CD4-positive, alpha-beta T cell (primary cell): ENCODE data around the gene CPTP. TPM values are rescaled to one million over a fixed set of nuclear protein-coding genes. Genes with fewer than 3 reads are reported as not detected.
A peak's percentile ranks its signal among the peaks of the same experiment; 100 is the strongest.

Source experiments
- ATAC-seq: fragments of 200-7000 bp; cut with Tn5 transposase; one replicate; pipeline ENCODE4 v1.10.0; 2022; ENCODE audit warnings: mild to moderate bottlenecking; ENCODE audit not compliant: poor library complexity
- CTCF ChIA-PET: fragments of 350-600 bp; sonication (Branson Sonifier 250); formaldehyde crosslinking; loops from one replicate; lab custom pipeline; 2021; ENCODE audit warnings: antibody characterized with exemption, inconsistent platforms; lab: Charles Lee
- POLR2A ChIA-PET: fragments of 350-600 bp; sonication (Branson Sonifier 250); formaldehyde crosslinking; loops from one replicate; lab custom pipeline; 2021; ENCODE audit warnings: antibody characterized with exemption, inconsistent platforms; lab: Charles Lee
- DNase-seq, 14 experiments: peaks; one replicate each; pipeline ENCODE4 v3.0.0-alpha.2; 2013 to 2020; ENCODE audit warnings: mixed read lengths in 2 of 14
- H3K27ac ChIP-seq, 2 donors: one replicate each; pipeline versions ENCODE4 v1.5.1 to v1.7.0; 2013; ENCODE audit warnings: low read length in 2 of 2, low read depth in 1 of 2, mild to moderate bottlenecking in 1 of 2
- H3K27me3 ChIP-seq, 2 experiments: 1 replicate in 1 of 2; 2 replicates in 1 of 2; pipeline versions ENCODE4 v1.6.1 to v1.7.0; 2013; ENCODE audit warnings: low read length in 2 of 2, control low read depth in 1 of 2, mild to moderate bottlenecking in 1 of 2, moderate library complexity in 1 of 2; ENCODE audit not compliant: insufficient read depth in 2 of 2, control insufficient read depth in 1 of 2
- H3K36me3 ChIP-seq: one replicate; pipeline ENCODE4 v1.6.1; 2013; ENCODE audit warnings: low read length, control low read depth; ENCODE audit not compliant: insufficient read depth
- H3K4me1 ChIP-seq: one replicate; pipeline ENCODE4 v1.6.1; 2013; ENCODE audit warnings: low read length, control low read depth; ENCODE audit not compliant: insufficient read depth
- H3K4me3 ChIP-seq: one replicate; pipeline ENCODE4 v1.5.1; 2013; ENCODE audit warnings: mild to moderate bottlenecking, low read length, moderate library complexity
- H3K9me3 ChIP-seq, 2 experiments: 1 replicate in 1 of 2; 2 replicates in 1 of 2; pipeline versions ENCODE4 v1.6.1 to v1.7.0; 2013; ENCODE audit warnings: low read length in 2 of 2, mild to moderate bottlenecking in 2 of 2, control low read depth in 1 of 2, moderate library complexity in 1 of 2; ENCODE audit not compliant: control insufficient read depth in 1 of 2, insufficient read depth in 1 of 2
- H3K27ac Mint-ChIP-seq: one replicate; pipeline ENCODE4 v1.8.0; 2020; ENCODE audit warnings: mixed read lengths
- H3K27me3 Mint-ChIP-seq: one replicate; pipeline ENCODE4 v1.8.0; 2021; ENCODE audit warnings: mixed read lengths
- H3K36me3 Mint-ChIP-seq: one replicate; pipeline ENCODE4 v1.8.0; 2021; ENCODE audit warnings: low read depth, mixed read lengths
- H3K4me1 Mint-ChIP-seq: one replicate; pipeline ENCODE4 v1.8.0; 2021; ENCODE audit warnings: low read depth, mixed read lengths
- H3K4me3 Mint-ChIP-seq: one replicate; pipeline ENCODE4 v1.8.0; 2020; ENCODE audit warnings: mild to moderate bottlenecking, mixed read lengths
- H3K9me3 Mint-ChIP-seq: one replicate; pipeline ENCODE4 v1.8.0; 2020; ENCODE audit warnings: mixed read lengths
- CTCF ChIP-seq: fragments of 200-600 bp; IDR thresholded peaks from one replicate; pipeline ENCODE4 v1.8.0; 2022; ENCODE audit warnings: antibody characterized with exemption, mild to moderate bottlenecking
- intact Hi-C, 2 experiments: fragments of 100-400 bp; cut with DNase I in 1 of 2; cut with micrococcal nuclease in 1 of 2; formaldehyde crosslinking; loops; one replicate each; pipeline versions ENCODE4 v1.15.1 to v1.9.0; 2023 to 2025; cut with DNase I, micrococcal nuclease
- total RNA-seq, 174 experiments: library from RNA in 2 of 174; stranded (reverse) in 2 of 174; gene quantifications; one replicate each; pipeline ENCODE4 v1.2.3 and lab custom pipeline; 2021 to 2026

Gene CPTP
- total RNA-seq, 2 experiments from 2014 or later, result 11.6 to 12.9 TPM

GRCh38 chr1:1347663-1348419 is 23.2 kb downstream of the CPTP start:
- ChIA-PET POLR2A (interaction anchor here (1.4 to 1.8 kb wide), 3 partner anchors 24 to 51 kb away, joined by 4 to 11 read pairs (median 6); partner anchors contain the start of genes AURKAIP1 and CCNL2), CTCF (interaction anchor here (0.7 kb wide), 1 partner anchor 25 kb away, joined by 3 read pairs; no protein-coding TSS in a partner anchor)
- H3K4me1 ChIP-seq, result peaks cover 42% of the 10 kb centered on the region
- peak overlapping the region; percentile 58 for H3K4me3 ChIP-seq
- Mint-ChIP-seq H3K9me3 (no peaks in the 10 kb centered on the region), H3K4me3 (peak overlapping the region; percentile 86), H3K36me3 (no peaks in the 10 kb centered on the region), H3K27me3 (peaks cover 10% of the 10 kb centered on the region), H3K27ac (peak overlapping the region; percentile 17), H3K4me1 (peaks cover 25% of the 10 kb centered on the region)
- no peak for TF ChIP-seq CTCF
- DNase-seq, result no peak
- no peak overlapping the region for H3K27ac ChIP-seq
- peaks cover 2 to 3% of the 10 kb centered on the region in 2 experiments for H3K27me3 ChIP-seq
- no peaks in the 10 kb centered on the region for H3K36me3 ChIP-seq
- intact Hi-C loops, result loop anchor here (1.0 to 2.0 kb wide), 3 partner anchors 23 to 73 kb away; partner anchors contain the start of genes CPTP (in 1 of the 2) and INTS11 (in 1 of the 2)
- ATAC-seq, result no peak
- H3K9me3 ChIP-seq, result peaks cover 0 to 2% of the 10 kb centered on the region in 2 experiments

- Mint-ChIP-seq H3K36me3 (no peaks in the 10 kb centered on the region), H3K27me3 (peaks cover 15% of the 10 kb centered on the region), H3K4me3 (peak overlapping the region; percentile 86), H3K4me1 (peaks cover 29% of the 10 kb centered on the region), H3K27ac (no peak overlapping the region), H3K9me3 (no peaks in the 10 kb centered on the region)
- Histone ChIP-seq H3K36me3 (no peaks in the 10 kb centered on the region), H3K27ac (no peak overlapping the region), H3K9me3 (peaks cover 0 to 10% of the 10 kb centered on the region in 2 experiments), H3K4me1 (peaks cover 50% of the 10 kb centered on the region), H3K27me3 (peaks cover 10 to 11% of the 10 kb centered on the region in 2 experiments), H3K4me3 (peak overlapping the region; percentile 58)
- intact Hi-C loops, result loop anchor here (1.0 to 2.0 kb wide), 5 partner anchors 24 to 232 kb away; partner anchors contain the start of genes C1orf159 (in 1 of the 2), CPTP (in 1 of the 2), INTS11 (in 1 of the 2) and PUSL1 (in 1 of the 2)
- DNase-seq (peak in 3 of 14 experiments; percentile 17 to 35 (median 19)), ATAC-seq (peak; percentile 18)
- TF ChIP-seq CTCF, result no peak
- CTCF ChIA-PET, result interaction anchor here (0.6 to 0.7 kb wide), 3 partner anchors 23 to 535 kb away, joined by 3 read pairs; no protein-coding TSS in a partner anchor
- POLR2A ChIA-PET, result interaction anchor here (0.6 to 1.8 kb wide), 4 partner anchors 23 to 192 kb away, joined by 3 to 11 read pairs (median 5); partner anchors contain the start of genes AURKAIP1 and CCNL2
These were observed 24.0 kb downstream of the CPTP start for GRCh38 chr1:1348420-1349255.
